HepG2 (cell line): Measurements from ENCODE around the gene FOXK2. TPM values are rescaled to one million over a fixed set of nuclear protein-coding genes. Genes with fewer than 3 reads are reported as not detected.

Experiments used
- AKAP8 ChIP-seq: sonication (generic); formaldehyde crosslinking; IDR thresholded peaks from 2 replicates; pipeline ENCODE4 v1.5.1; 2020; ENCODE audit warnings: mild to moderate bottlenecking, missing genetic modification reagents
- CBX1 ChIP-seq: IDR thresholded peaks from one replicate; pipeline ENCODE4 v1.6.1; 2016; ENCODE audit warnings: antibody characterized with exemption, low read depth
- CCAR2 ChIP-seq: fragments of 200-400 bp; formaldehyde crosslinking; optimal IDR thresholded peaks from 2 replicates; pipeline ENCODE3; 2018; ENCODE audit warnings: low read depth, mild to moderate bottlenecking, low read length, moderate library complexity
- DNMT1 ChIP-seq: sonication (generic); formaldehyde crosslinking; IDR thresholded peaks from 2 replicates; pipeline ENCODE4 v1.5.1; 2020; ENCODE audit warnings: mild to moderate bottlenecking, missing genetic modification reagents
- FOXK2 ChIP-seq: fragments of 450-650 bp; IDR thresholded peaks from 2 replicates; pipeline ENCODE4 v1.6.1; 2016
- HIVEP1 ChIP-seq: sonication (generic); formaldehyde crosslinking; IDR thresholded peaks from 2 replicates; pipeline ENCODE4 v1.4.0; 2020; ENCODE audit warnings: mild to moderate bottlenecking, missing genetic modification reagents
- HOXA3 ChIP-seq: sonication (generic); formaldehyde crosslinking; IDR thresholded peaks from 2 replicates; pipeline ENCODE4 v1.5.0; 2020; ENCODE audit warnings: missing genetic modification reagents
- IRX3 ChIP-seq: sonication (generic); formaldehyde crosslinking; IDR thresholded peaks from 2 replicates; pipeline ENCODE4 v1.8.1; 2023; ENCODE audit warnings: mild to moderate bottlenecking, low read depth, missing genetic modification reagents, borderline replicate concordance
- MAFF ChIP-seq: IDR thresholded peaks from 2 replicates; pipeline ENCODE4 v1.6.1; 2011; ENCODE audit warnings: low read depth, low read length, improper control_type of control experiment
- NFYC ChIP-seq: IDR thresholded peaks from 2 replicates; pipeline ENCODE4 v1.6.1; 2016; ENCODE audit warnings: missing genetic modification reagents, missing compliant biosample characterization
- ONECUT2 ChIP-seq: sonication (generic); formaldehyde crosslinking; IDR thresholded peaks from 2 replicates; pipeline ENCODE4 v1.4.0; 2020; ENCODE audit warnings: missing genetic modification reagents
- PCBP1 ChIP-seq: fragments of 200-400 bp; formaldehyde crosslinking; IDR thresholded peaks from 2 replicates; pipeline ENCODE4 v1.6.1; 2017; ENCODE audit warnings: mild to moderate bottlenecking, low read depth, low read length, borderline replicate concordance
- PITX1 ChIP-seq: sonication (generic); formaldehyde crosslinking; IDR thresholded peaks from 2 replicates; pipeline ENCODE4 v1.5.1; 2020; ENCODE audit warnings: mild to moderate bottlenecking, missing genetic modification reagents
- RFX1 ChIP-seq: fragments of 450-650 bp; IDR thresholded peaks from 2 replicates; pipeline ENCODE4 v1.6.1; 2017
- TBP ChIP-seq: sonication (generic); formaldehyde crosslinking; IDR thresholded peaks from 2 replicates; pipeline ENCODE4 v1.5.0; 2020; ENCODE audit warnings: missing genetic modification reagents
- TBX2 ChIP-seq: sonication (generic); formaldehyde crosslinking; IDR thresholded peaks from 2 replicates; pipeline ENCODE4 v1.5.0; 2020; ENCODE audit warnings: missing genetic modification reagents, mild to moderate bottlenecking, borderline replicate concordance
- TP53 ChIP-seq: sonication (generic); formaldehyde crosslinking; conservative IDR thresholded peaks from 2 replicates; pipeline ENCODE4 v1.4.0; 2020; ENCODE audit warnings: missing genetic modification reagents
- ZKSCAN8 ChIP-seq: IDR thresholded peaks from 2 replicates; pipeline ENCODE4 v1.6.1; 2016; ENCODE audit warnings: borderline replicate concordance, missing genetic modification reagents, missing compliant biosample characterization
- ZMAT3 ChIP-seq: sonication (generic); formaldehyde crosslinking; conservative IDR thresholded peaks from 2 replicates; pipeline ENCODE4 v1.7.0; 2021; ENCODE audit warnings: missing genetic modification reagents
- ZNF101 ChIP-seq: sonication (generic); formaldehyde crosslinking; IDR thresholded peaks from 2 replicates; pipeline ENCODE4 v1.4.0; 2020; ENCODE audit warnings: mild to moderate bottlenecking, low read depth, missing genetic modification reagents, borderline replicate concordance
- ZNF3 ChIP-seq: IDR thresholded peaks from 2 replicates; pipeline ENCODE4 v1.7.0; 2017; ENCODE audit warnings: inconsistent platforms
- ZNF432 ChIP-seq: sonication (generic); formaldehyde crosslinking; IDR thresholded peaks from 2 replicates; pipeline ENCODE4 v1.5.0; 2020; ENCODE audit warnings: missing genetic modification reagents, mild to moderate bottlenecking, borderline replicate concordance
- ZNF547 ChIP-seq: sonication (generic); formaldehyde crosslinking; IDR thresholded peaks from 2 replicates; pipeline ENCODE4 v1.5.1; 2020; ENCODE audit warnings: mild to moderate bottlenecking, missing genetic modification reagents
- ZNF562 ChIP-seq: sonication (generic); formaldehyde crosslinking; IDR thresholded peaks from 2 replicates; pipeline ENCODE4 v1.8.0; 2022; ENCODE audit warnings: missing genetic modification reagents, borderline replicate concordance
- ZNF841 ChIP-seq: sonication (generic); formaldehyde crosslinking; IDR thresholded peaks from 2 replicates; pipeline ENCODE4 v1.8.1; 2023; ENCODE audit warnings: missing genetic modification reagents, borderline replicate concordance
- ZZZ3 ChIP-seq: sonication (generic); formaldehyde crosslinking; IDR thresholded peaks from 2 replicates; pipeline ENCODE4 v1.4.0; 2020; ENCODE audit warnings: missing genetic modification reagents, mild to moderate bottlenecking, borderline replicate concordance
- polyA plus RNA-seq, 8 experiments: library from polyadenylated mRNA; depleted of rRNA in 3 of 8; stranded (reverse) in 7 of 8; unstranded in 1 of 8; fragments of >200 nt; fragmentation: Illumina TruSeq in 4 of 8; extraction: Trizol in 4 of 8; gene quantifications; 2 replicates each; pipeline versions ENCODE4 v1.2.1 to v1.2.3, GENCODE V29; 2011 to 2016; ENCODE audit warnings: low read depth in 4 of 8, missing spikeins in 1 of 8, mixed read lengths in 1 of 8; ENCODE audit not compliant: insufficient read depth in 1 of 8
- total RNA-seq, 5 experiments: library from RNA; depleted of rRNA; stranded (reverse); fragments of >200 nt; fragmentation: Illumina TruSeq; extraction: Trizol; gene quantifications; 2 replicates each; pipeline ENCODE4 v1.2.3, GENCODE V29; 2016; ENCODE audit warnings: low read depth in 1 of 5
- TF ChIP-seq, protein P1 (sequence below): IDR thresholded peaks from 2 replicates; pipeline ENCODE4 v1.4.0; 2020; ENCODE audit warnings: mild to moderate bottlenecking, missing genetic modification reagents
- TF ChIP-seq, protein P2 (sequence below): sonication (generic); formaldehyde crosslinking; IDR thresholded peaks from 2 replicates; pipeline ENCODE4 v1.4.0; 2020; ENCODE audit warnings: mild to moderate bottlenecking, low read depth, missing genetic modification reagents
- TF ChIP-seq, protein P3 (sequence below): sonication (generic); formaldehyde crosslinking; IDR thresholded peaks from 2 replicates; pipeline ENCODE4 v1.4.0; 2020; ENCODE audit warnings: mild to moderate bottlenecking, missing genetic modification reagents

FOXK2 gene
- total and polyA plus RNA-seq, 2 of the 13 experiments (the other 11 are each of a cell fraction or from before 2014, with no cell fraction given), result 67.1 to 67.2 TPM

DNA sequence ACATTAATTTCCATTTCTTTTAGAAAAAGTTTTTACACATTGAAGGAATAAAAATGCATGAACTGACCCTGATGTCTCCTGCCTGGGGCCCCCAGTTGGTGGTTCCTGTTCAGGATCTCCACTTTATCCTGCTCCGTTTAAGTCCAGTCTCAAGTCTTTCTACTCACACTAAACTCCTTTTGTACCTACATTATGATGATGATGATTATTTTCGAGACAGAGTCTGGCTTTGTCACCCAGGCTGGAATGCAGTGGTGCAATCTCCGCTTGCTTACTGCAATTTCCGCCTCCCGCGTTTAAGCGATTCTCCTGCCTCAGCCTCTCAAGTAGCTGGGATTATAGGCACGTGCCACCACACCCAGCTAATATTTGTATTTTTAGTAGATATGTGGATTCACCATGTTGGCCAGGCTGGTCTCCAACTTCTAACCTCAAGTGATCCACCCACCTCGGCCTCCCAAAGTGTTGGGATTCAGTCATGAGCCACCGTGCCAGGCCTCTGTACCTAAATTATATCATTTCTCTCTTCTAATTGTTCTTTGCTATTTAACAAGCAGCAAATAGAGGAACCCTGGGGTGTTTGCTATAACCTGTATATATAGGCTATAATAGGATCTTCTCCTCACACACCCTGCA, 2.2 kb upstream of the FOXK2 start (continued):
- TF ChIP-seq ZNF432 (CRISPR knock-in tag) (no peak), ZKSCAN8 (CRISPR knock-in tag) (peak; percentile 61; the same call in 1 of the 2 replicates), TBX2 (peak; percentile 95), AKAP8 (no peak; the same call in 1 of the 2 replicates), PITX1 (CRISPR knock-in tag) (peak; percentile 99), ZZZ3 (CRISPR knock-in tag) (no peak), MAFF (peak; percentile 45; the same call in 1 of the 2 replicates), CCAR2 (no peak), ZNF841 (CRISPR knock-in tag) (no peak), TBP (CRISPR knock-in tag) (no peak), ZNF3 (CRISPR knock-in tag) (peak; percentile 50; the same call in 1 of the 2 replicates), IRX3 (no peak), ZNF547 (CRISPR knock-in tag) (peak; percentile 69; the same call in 1 of the 2 replicates), ONECUT2 (CRISPR knock-in tag) (no peak), ZNF101 (no peak), PCBP1 (no peak), HIVEP1 (CRISPR knock-in tag) (peak; percentile 52; the same call in 1 of the 2 replicates), CBX1 (no peak), RFX1 (no peak), DNMT1 (CRISPR knock-in tag) (no peak), NFYC (CRISPR knock-in tag) (peak; percentile 65; the same call in 1 of the 2 replicates), ZMAT3 (CRISPR knock-in tag) (0 out of 2 replicates have a peak, but pooled peaks have one; percentile 63), FOXK2 (no peak), HOXA3 (CRISPR knock-in tag) (peak; percentile 83; the same call in 1 of the 2 replicates), ZNF562 (CRISPR knock-in tag) (no peak), TP53 (CRISPR knock-in tag) (no peak)
- TF ChIP-seq, protein P1, sequence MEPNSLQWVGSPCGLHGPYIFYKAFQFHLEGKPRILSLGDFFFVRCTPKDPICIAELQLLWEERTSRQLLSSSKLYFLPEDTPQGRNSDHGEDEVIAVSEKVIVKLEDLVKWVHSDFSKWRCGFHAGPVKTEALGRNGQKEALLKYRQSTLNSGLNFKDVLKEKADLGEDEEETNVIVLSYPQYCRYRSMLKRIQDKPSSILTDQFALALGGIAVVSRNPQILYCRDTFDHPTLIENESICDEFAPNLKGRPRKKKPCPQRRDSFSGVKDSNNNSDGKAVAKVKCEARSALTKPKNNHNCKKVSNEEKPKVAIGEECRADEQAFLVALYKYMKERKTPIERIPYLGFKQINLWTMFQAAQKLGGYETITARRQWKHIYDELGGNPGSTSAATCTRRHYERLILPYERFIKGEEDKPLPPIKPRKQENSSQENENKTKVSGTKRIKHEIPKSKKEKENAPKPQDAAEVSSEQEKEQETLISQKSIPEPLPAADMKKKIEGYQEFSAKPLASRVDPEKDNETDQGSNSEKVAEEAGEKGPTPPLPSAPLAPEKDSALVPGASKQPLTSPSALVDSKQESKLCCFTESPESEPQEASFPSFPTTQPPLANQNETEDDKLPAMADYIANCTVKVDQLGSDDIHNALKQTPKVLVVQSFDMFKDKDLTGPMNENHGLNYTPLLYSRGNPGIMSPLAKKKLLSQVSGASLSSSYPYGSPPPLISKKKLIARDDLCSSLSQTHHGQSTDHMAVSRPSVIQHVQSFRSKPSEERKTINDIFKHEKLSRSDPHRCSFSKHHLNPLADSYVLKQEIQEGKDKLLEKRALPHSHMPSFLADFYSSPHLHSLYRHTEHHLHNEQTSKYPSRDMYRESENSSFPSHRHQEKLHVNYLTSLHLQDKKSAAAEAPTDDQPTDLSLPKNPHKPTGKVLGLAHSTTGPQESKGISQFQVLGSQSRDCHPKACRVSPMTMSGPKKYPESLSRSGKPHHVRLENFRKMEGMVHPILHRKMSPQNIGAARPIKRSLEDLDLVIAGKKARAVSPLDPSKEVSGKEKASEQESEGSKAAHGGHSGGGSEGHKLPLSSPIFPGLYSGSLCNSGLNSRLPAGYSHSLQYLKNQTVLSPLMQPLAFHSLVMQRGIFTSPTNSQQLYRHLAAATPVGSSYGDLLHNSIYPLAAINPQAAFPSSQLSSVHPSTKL, result peak; percentile 94
- TF ChIP-seq, protein P2, sequence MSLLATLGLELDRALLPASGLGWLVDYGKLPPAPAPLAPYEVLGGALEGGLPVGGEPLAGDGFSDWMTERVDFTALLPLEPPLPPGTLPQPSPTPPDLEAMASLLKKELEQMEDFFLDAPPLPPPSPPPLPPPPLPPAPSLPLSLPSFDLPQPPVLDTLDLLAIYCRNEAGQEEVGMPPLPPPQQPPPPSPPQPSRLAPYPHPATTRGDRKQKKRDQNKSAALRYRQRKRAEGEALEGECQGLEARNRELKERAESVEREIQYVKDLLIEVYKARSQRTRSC (CRISPR knock-in tag), result no peak
- TF ChIP-seq, protein P3, sequence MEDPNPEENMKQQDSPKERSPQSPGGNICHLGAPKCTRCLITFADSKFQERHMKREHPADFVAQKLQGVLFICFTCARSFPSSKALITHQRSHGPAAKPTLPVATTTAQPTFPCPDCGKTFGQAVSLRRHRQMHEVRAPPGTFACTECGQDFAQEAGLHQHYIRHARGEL (CRISPR knock-in tag), result no peak
